Amygdala (tissue), 56 donors: ENCODE measurements around the gene CLTA.

Source experiments
- DNase-seq, 56 donors: peaks; one replicate each; lab custom pipeline; 2025; lab: John Stamatoyannopoulos, UW

The CLTA gene

GRCh38 chr9:36190388-36191289, at the start of gene CLTA:
Gene CLTA (plus strand): TSS chr9:36190921. CDS start chr9:36191057, 136 bp downstream.
- peak; percentile 53 to 99 (median 97) for DNase-seq

- DNase-seq = peak in 10 of 56 donors; percentile 12 to 62 (median 32)
Measured at GRCh38 chr9:36141288-36141687, 49.4 kb upstream of the CLTA start.

GRCh38 chr9:36141761-36142160, 49.0 kb upstream of the CLTA start:
- DNase-seq = no peak

- DNase-seq = peak in 10 of 56 donors; percentile 17 to 62 (median 34)
Measured at GRCh38 chr9:36142510-36143244, 48.0 kb upstream of the CLTA start.

- no peak for DNase-seq
Measured at GRCh38 chr9:36143245-36143641, 47.5 kb upstream of the CLTA start.

GRCh38 chr9:36144309-36145232, 46.1 kb upstream of the CLTA start:
- DNase-seq = no peak

- DNase-seq = no peak
Measured at GRCh38 chr9:36145970-36146369, 44.8 kb upstream of the CLTA start.

- no peak for DNase-seq
Measured at GRCh38 chr9:36146651-36147050, 44.1 kb upstream of the CLTA start.

- DNase-seq = no peak
Measured at GRCh38 chr9:36147441-36148175, 43.1 kb upstream of the CLTA start.

GRCh38 chr9:36148311-36149051, 42.2 kb upstream of the CLTA start:
- DNase-seq = peak in 55 of 56 donors; percentile 46 to 98 (median 88)

- peak in 3 of 56 donors; percentile 23 to 32 (median 31) for DNase-seq
Measured at GRCh38 chr9:36149197-36149596, 41.5 kb upstream of the CLTA start.

- peak in 12 of 56 donors; percentile 11 to 38 (median 21) for DNase-seq
Measured at GRCh38 chr9:36150574-36151315, 40.0 kb upstream of the CLTA start.

GRCh38 chr9:36151316-36152210, 39.2 kb upstream of the CLTA start:
- DNase-seq = peak in 4 of 56 donors; percentile 16 to 32 (median 24)

GRCh38 chr9:36152741-36153438, 37.8 kb upstream of the CLTA start:
- no peak for DNase-seq

- no peak for DNase-seq
Measured at GRCh38 chr9:36153746-36154145, 37.0 kb upstream of the CLTA start.

- DNase-seq = peak in 26 of 56 donors; percentile 13 to 73 (median 38)
Measured at GRCh38 chr9:36154331-36154952, 36.3 kb upstream of the CLTA start.
